HepG2 (cell line): ENCODE data around the gene ZNF687. TPM values are rescaled to one million over a fixed set of nuclear protein-coding genes. Genes with fewer than 3 reads are reported as not detected.

ENCODE experiments used
- ARID4A ChIP-seq: sonication (generic); formaldehyde crosslinking; IDR thresholded peaks from 2 replicates; pipeline ENCODE4 v1.5.0; 2020; ENCODE audit warnings: mild to moderate bottlenecking, missing genetic modification reagents, borderline replicate concordance
- ATAD3A ChIP-seq: sonication (generic); formaldehyde crosslinking; IDR thresholded peaks from 2 replicates; pipeline ENCODE4 v1.4.0; 2020; ENCODE audit warnings: missing genetic modification reagents
- CREM ChIP-seq, 2 experiments: sonication (generic) in 1 of 2; formaldehyde crosslinking in 1 of 2; IDR thresholded peaks; 2 replicates each; pipeline versions ENCODE4 v1.4.0 to v1.6.1; 2016 to 2020; ENCODE audit warnings: antibody characterized with exemption in 1 of 2, mild to moderate bottlenecking in 1 of 2, missing genetic modification reagents in 1 of 2
- FOXK1 ChIP-seq: sonication (generic); formaldehyde crosslinking; IDR thresholded peaks from 2 replicates; pipeline ENCODE4 v1.4.0; 2020; ENCODE audit warnings: low read depth, missing genetic modification reagents, borderline replicate concordance
- LRRFIP1 ChIP-seq: sonication (generic); formaldehyde crosslinking; conservative IDR thresholded peaks from 2 replicates; pipeline ENCODE4 v1.4.0; 2020; ENCODE audit warnings: missing genetic modification reagents
- MED8 ChIP-seq: sonication (generic); formaldehyde crosslinking; IDR thresholded peaks from 2 replicates; pipeline ENCODE4 v1.8.1; 2023; ENCODE audit warnings: mild to moderate bottlenecking, missing genetic modification reagents; ENCODE audit not compliant: insufficient replicate concordance
- MTF2 ChIP-seq: sonication (generic); formaldehyde crosslinking; IDR thresholded peaks from 2 replicates; pipeline ENCODE4 v1.5.0; 2020; ENCODE audit warnings: missing genetic modification reagents, borderline replicate concordance
- NFIB ChIP-seq: sonication (generic); formaldehyde crosslinking; IDR thresholded peaks from 2 replicates; pipeline ENCODE4 v1.9.0; 2021; ENCODE audit warnings: missing genetic modification reagents, mild to moderate bottlenecking, borderline replicate concordance
- RAD21 ChIP-seq: fragments of 450-650 bp; formaldehyde crosslinking; IDR thresholded peaks from 2 replicates; pipeline ENCODE4 v1.5.0; 2020; ENCODE audit warnings: mild to moderate bottlenecking
- SALL1 ChIP-seq: sonication (generic); formaldehyde crosslinking; IDR thresholded peaks from 2 replicates; pipeline ENCODE4 v1.8.0; 2022; ENCODE audit warnings: mild to moderate bottlenecking, missing genetic modification reagents
- SOX5 ChIP-seq: IDR thresholded peaks from 2 replicates; pipeline ENCODE4 v1.6.1; 2016; ENCODE audit warnings: borderline replicate concordance
- SOX6 ChIP-seq, 2 experiments: fragments of 450-650 bp in 1 of 2; sonication (generic) in 1 of 2; formaldehyde crosslinking in 1 of 2; IDR thresholded peaks; 2 replicates each; pipeline versions ENCODE4 v1.4.0 to v1.6.1; 2017 to 2020; ENCODE audit warnings: antibody characterized with exemption in 1 of 2, mild to moderate bottlenecking in 1 of 2, missing genetic modification reagents in 1 of 2
- SP4 ChIP-seq: sonication (generic); formaldehyde crosslinking; IDR thresholded peaks from 2 replicates; pipeline ENCODE4 v1.8.1; 2023; ENCODE audit warnings: mild to moderate bottlenecking, missing genetic modification reagents
- SRSF4 ChIP-seq: fragments of 200-400 bp; formaldehyde crosslinking; IDR thresholded peaks from one replicate; pipeline ENCODE4 v1.6.1; 2018; ENCODE audit warnings: mild to moderate bottlenecking, low read depth, low read length, moderate library complexity; ENCODE audit not compliant: poor library complexity, severe bottlenecking
- ZNF10 ChIP-seq: sonication (generic); formaldehyde crosslinking; IDR thresholded peaks from 2 replicates; pipeline ENCODE4 v1.4.0; 2020; ENCODE audit warnings: mild to moderate bottlenecking, low read depth, missing genetic modification reagents, borderline replicate concordance
- ZNF12 ChIP-seq: sonication (generic); formaldehyde crosslinking; IDR thresholded peaks from 2 replicates; pipeline ENCODE4 v1.5.0; 2020; ENCODE audit warnings: missing genetic modification reagents
- polyA plus RNA-seq, 8 experiments: library from polyadenylated mRNA; depleted of rRNA in 3 of 8; stranded (reverse) in 7 of 8; unstranded in 1 of 8; fragments of >200 nt; fragmentation: Illumina TruSeq in 4 of 8; extraction: Trizol in 4 of 8; gene quantifications; 2 replicates each; pipeline versions ENCODE4 v1.2.1 to v1.2.3, GENCODE V29; 2011 to 2016; ENCODE audit warnings: low read depth in 4 of 8, missing spikeins in 1 of 8, mixed read lengths in 1 of 8; ENCODE audit not compliant: insufficient read depth in 1 of 8
- total RNA-seq, 5 experiments: library from RNA; depleted of rRNA; stranded (reverse); fragments of >200 nt; fragmentation: Illumina TruSeq; extraction: Trizol; gene quantifications; 2 replicates each; pipeline ENCODE4 v1.2.3, GENCODE V29; 2016; ENCODE audit warnings: low read depth in 1 of 5
- TF ChIP-seq, protein P1 (sequence below): sonication (generic); formaldehyde crosslinking; IDR thresholded peaks from 2 replicates; pipeline ENCODE4 v1.4.0; 2020; ENCODE audit warnings: missing genetic modification reagents, borderline replicate concordance

Gene ZNF687
- total and polyA plus RNA-seq, 2 of the 13 experiments (the other 11 are each of a cell fraction or from before 2014, with no cell fraction given), result 14.1 to 16.5 TPM

DNA sequence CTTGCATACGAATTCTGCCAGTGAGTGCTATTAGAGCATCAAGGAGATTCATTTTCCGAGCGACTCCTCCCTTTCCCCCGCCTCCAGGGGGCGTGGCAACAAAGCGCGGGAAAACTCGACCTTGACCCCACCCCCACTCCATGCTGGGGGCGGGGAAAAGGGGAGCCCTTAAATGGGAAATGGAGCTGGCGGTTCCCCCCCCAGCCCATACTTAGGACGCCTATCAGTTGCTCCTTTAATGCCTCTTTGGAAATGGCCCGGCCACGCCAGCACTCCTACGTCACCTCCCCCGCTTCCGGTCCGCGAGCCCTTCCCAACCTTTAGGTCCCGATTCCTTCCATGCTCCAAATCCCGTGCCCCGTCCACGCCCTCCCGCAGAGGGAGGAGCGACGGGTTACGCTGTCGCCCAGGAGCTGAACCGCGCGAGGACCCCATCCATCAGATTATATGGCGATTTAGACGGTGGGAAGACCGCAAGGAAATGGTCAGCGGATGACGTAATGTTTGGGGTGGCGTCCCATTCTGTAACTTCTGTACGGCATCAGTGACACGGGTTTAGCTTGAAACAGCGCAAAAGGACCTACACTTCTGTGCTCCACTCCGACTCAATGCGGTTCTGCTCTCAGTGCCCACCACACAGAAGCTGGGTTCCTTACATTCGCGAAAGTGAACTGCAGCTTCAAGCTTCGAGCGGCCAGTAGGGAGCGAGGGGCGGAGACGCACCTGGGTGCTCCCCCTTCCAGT lies 702 bp upstream of the ZNF687 start (continued):
- TF ChIP-seq, protein P1, sequence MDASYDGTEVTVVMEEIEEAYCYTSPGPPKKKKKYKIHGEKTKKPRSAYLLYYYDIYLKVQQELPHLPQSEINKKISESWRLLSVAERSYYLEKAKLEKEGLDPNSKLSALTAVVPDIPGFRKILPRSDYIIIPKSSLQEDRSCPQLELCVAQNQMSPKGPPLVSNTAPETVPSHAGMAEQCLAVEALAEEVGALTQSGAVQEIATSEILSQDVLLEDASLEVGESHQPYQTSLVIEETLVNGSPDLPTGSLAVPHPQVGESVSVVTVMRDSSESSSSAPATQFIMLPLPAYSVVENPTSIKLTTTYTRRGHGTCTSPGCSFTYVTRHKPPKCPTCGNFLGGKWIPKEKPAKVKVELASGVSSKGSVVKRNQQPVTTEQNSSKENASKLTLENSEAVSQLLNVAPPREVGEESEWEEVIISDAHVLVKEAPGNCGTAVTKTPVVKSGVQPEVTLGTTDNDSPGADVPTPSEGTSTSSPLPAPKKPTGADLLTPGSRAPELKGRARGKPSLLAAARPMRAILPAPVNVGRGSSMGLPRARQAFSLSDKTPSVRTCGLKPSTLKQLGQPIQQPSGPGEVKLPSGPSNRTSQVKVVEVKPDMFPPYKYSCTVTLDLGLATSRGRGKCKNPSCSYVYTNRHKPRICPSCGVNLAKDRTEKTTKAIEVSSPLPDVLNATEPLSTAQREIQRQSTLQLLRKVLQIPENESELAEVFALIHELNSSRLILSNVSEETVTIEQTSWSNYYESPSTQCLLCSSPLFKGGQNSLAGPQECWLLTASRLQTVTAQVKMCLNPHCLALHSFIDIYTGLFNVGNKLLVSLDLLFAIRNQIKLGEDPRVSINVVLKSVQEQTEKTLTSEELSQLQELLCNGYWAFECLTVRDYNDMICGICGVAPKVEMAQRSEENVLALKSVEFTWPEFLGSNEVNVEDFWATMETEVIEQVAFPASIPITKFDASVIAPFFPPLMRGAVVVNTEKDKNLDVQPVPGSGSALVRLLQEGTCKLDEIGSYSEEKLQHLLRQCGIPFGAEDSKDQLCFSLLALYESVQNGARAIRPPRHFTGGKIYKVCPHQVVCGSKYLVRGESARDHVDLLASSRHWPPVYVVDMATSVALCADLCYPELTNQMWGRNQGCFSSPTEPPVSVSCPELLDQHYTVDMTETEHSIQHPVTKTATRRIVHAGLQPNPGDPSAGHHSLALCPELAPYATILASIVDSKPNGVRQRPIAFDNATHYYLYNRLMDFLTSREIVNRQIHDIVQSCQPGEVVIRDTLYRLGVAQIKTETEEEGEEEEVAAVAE, result no peak
- peak; percentile 91 for TF ChIP-seq SP4 (CRISPR knock-in tag)
- no peak for TF ChIP-seq ATAD3A (CRISPR knock-in tag)
- peak; percentile 73 for TF ChIP-seq SALL1 (CRISPR knock-in tag)
- no peak for TF ChIP-seq SRSF4
- TF ChIP-seq MTF2 (CRISPR knock-in tag), result no peak
- TF ChIP-seq ZNF12, result peak; percentile 49; the same call in 1 of the 2 replicates
- no peak for TF ChIP-seq SOX6 (IDR thresholded peaks at IDR 0.05)
- peak; percentile 27; the same call in 1 of the 2 replicates for TF ChIP-seq SOX6 (CRISPR knock-in tag; IDR thresholded peaks at IDR 0.05)
- TF ChIP-seq NFIB, result no peak
- TF ChIP-seq ZNF10 (CRISPR knock-in tag), result no peak
- TF ChIP-seq LRRFIP1 (CRISPR knock-in tag), result no peak
- TF ChIP-seq FOXK1 (CRISPR knock-in tag), result no peak; the same call in 1 of the 2 replicates
- TF ChIP-seq ARID4A, result peak; percentile 87
- TF ChIP-seq RAD21 (CRISPR knock-in tag), result no peak; the same call in 1 of the 2 replicates
- TF ChIP-seq SOX5, result no peak
- no peak for TF ChIP-seq MED8
- TF ChIP-seq CREM (IDR thresholded peaks at IDR 0.05), result peak; percentile 88
- no peak; the same call in 1 of the 2 replicates for TF ChIP-seq CREM (CRISPR knock-in tag; IDR thresholded peaks at IDR 0.05)
